PC-3 (cell line): ENCODE results near the gene TMEM171. TPM values are rescaled to one million over a fixed set of nuclear protein-coding genes. Genes with fewer than 3 reads are reported as not detected.

Experiments used
- ATAC-seq: fragments of 200-7000 bp; cut with Tn5 transposase; 2 replicates; pipeline ENCODE4 v1.9.1; 2020; ENCODE audit warnings: mild to moderate bottlenecking, moderate library complexity
- Bru-seq: library from RNA; stranded (reverse); fragments of 400-500 nt; gene quantifications from one replicate; lab custom pipeline; 2021; lab: Mats Ljungman, UMichigan
- BruChase-seq, 2 experiments: library from RNA; stranded (reverse); fragments of 400-500 nt; gene quantifications; one replicate each; lab custom pipeline; 2021; lab: Mats Ljungman, UMichigan
- BruUV-seq: library from RNA; stranded (reverse); fragments of 400-500 nt; replicated peaks from 2 replicates; lab custom pipeline; 2021; lab: Mats Ljungman, UMichigan
- CTCF ChIA-PET: fragments of 300-600 bp; sonication (Branson Sonifier 250); formaldehyde crosslinking; loops from one replicate; lab custom pipeline; 2022; ENCODE audit warnings: antibody characterized with exemption; lab: Charles Lee
- POLR2A ChIA-PET: fragments of 300-600 bp; sonication (Branson Sonifier 250); formaldehyde crosslinking; loops from one replicate; lab custom pipeline; 2022; ENCODE audit warnings: antibody characterized with exemption; ENCODE audit not compliant: unreplicated experiment; lab: Charles Lee
- DNase-seq: peaks from one replicate; pipeline ENCODE4 v3.0.0-alpha.2; 2015
- H2AFZ ChIP-seq: fragments of 300-600 bp; sonication (generic); 2 replicates; pipeline ENCODE4 v1.6.0; 2016; ENCODE audit warnings: antibody characterized with exemption, low read length
- H3F3A ChIP-seq: fragments of 300-600 bp; sonication (generic); one replicate; pipeline ENCODE4 v1.6.0; 2017; ENCODE audit warnings: antibody characterized with exemption, low read length, control low read depth, mild to moderate bottlenecking; ENCODE audit not compliant: unreplicated experiment
- H3K27ac ChIP-seq: fragments of 300-600 bp; sonication (generic); 2 replicates; pipeline ENCODE4 v1.5.1; 2016; ENCODE audit warnings: mild to moderate bottlenecking, low read length
- H3K27me3 ChIP-seq: fragments of 300-600 bp; sonication (generic); 2 replicates; pipeline ENCODE4 v1.6.1; 2016; ENCODE audit warnings: low read length, mixed read lengths
- H3K36me3 ChIP-seq: fragments of 300-600 bp; sonication (generic); 2 replicates; pipeline ENCODE4 v1.6.1; 2016; ENCODE audit warnings: low read depth, mixed run types, low read length, mixed read lengths
- H3K4me1 ChIP-seq: fragments of 300-600 bp; sonication (generic); 2 replicates; pipeline ENCODE4 v1.5.1; 2016; ENCODE audit warnings: low read length; ENCODE audit not compliant: insufficient read depth
- H3K4me2 ChIP-seq: fragments of 300-600 bp; sonication (generic); 2 replicates; pipeline ENCODE4 v1.6.0; 2016; ENCODE audit warnings: low read length
- H3K4me3 ChIP-seq: fragments of 300-600 bp; sonication (generic); 2 replicates; pipeline ENCODE4 v1.5.1; 2016; ENCODE audit warnings: mild to moderate bottlenecking, low read length, mixed read lengths
- H3K79me2 ChIP-seq: fragments of 300-600 bp; sonication (generic); 2 replicates; pipeline ENCODE4 v1.6.1; 2017; ENCODE audit warnings: low read length, mixed read lengths
- H3K9ac ChIP-seq: fragments of 300-600 bp; sonication (generic); 2 replicates; pipeline ENCODE4 v1.6.0; 2016; ENCODE audit warnings: mild to moderate bottlenecking, low read length
- H3K9me2 ChIP-seq: fragments of 300-600 bp; sonication (generic); replicated peaks from 2 replicates; pipeline ENCODE4 v1.6.1; 2016; ENCODE audit warnings: mixed run types, low read length, mixed read lengths
- H3K9me3 ChIP-seq: fragments of 300-600 bp; sonication (generic); 2 replicates; pipeline ENCODE4 v1.6.1; 2016; ENCODE audit warnings: low read length, mixed read lengths
- H4K20me1 ChIP-seq: fragments of 300-600 bp; sonication (generic); 2 replicates; pipeline ENCODE4 v1.6.1; 2016; ENCODE audit warnings: low read length, mixed read lengths
- CTCF ChIP-seq: fragments of 300-600 bp; sonication (generic); conservative IDR thresholded peaks from 2 replicates; pipeline ENCODE4 v1.5.1; 2017; ENCODE audit warnings: antibody characterized with exemption, low read depth, mild to moderate bottlenecking, low read length
- EZH2 ChIP-seq: fragments of 300-600 bp; sonication (generic); IDR thresholded peaks from one replicate; pipeline ENCODE4 v1.6.1; 2017; ENCODE audit warnings: antibody characterized with exemption, mild to moderate bottlenecking, low read length; ENCODE audit not compliant: unreplicated experiment
- EZH2phosphoT487 ChIP-seq: fragments of 300-600 bp; sonication (generic); IDR thresholded peaks from 2 replicates; pipeline ENCODE4 v1.6.1; 2018; ENCODE audit warnings: mild to moderate bottlenecking, antibody characterized with exemption, low read length, borderline replicate concordance
- intact Hi-C: fragments of 100-400 bp; cut with micrococcal nuclease; formaldehyde crosslinking; loops from 2 replicates; pipeline ENCODE4 v1.9.0; 2023
- long read RNA-seq: library from polyadenylated mRNA; unstranded; transcript quantifications from one replicate; pipeline ENCODE4 v2.0.0, GENCODE V29; 2021; ENCODE audit not compliant: unreplicated experiment
- total RNA-seq: library from RNA; depleted of rRNA; stranded (reverse); fragments of >200 nt; gene quantifications from 2 replicates; pipeline ENCODE4 v1.2.3, GENCODE V29; 2014; rRNA removed

Gene TMEM171
- total RNA-seq (1.8 and 2.4 TPM in 2 replicates), Bru-seq, nascent RNA (percentile 35 among the genes with signal in this experiment), BruChase-seq, experiment 1, labeled RNA remaining after a 6-hour chase (percentile 45 among the genes with signal in this experiment), BruChase-seq, experiment 2, labeled RNA remaining after a 2-hour chase (percentile 49 among the genes with signal in this experiment)
- long read RNA-seq, result 0 reads

- no peaks in the 10 kb centered on the region for H3F3A ChIP-seq
- no peaks in the 10 kb centered on the region for H3K9me2 ChIP-seq
- BruUV-seq, result no TSS peak
- peaks cover 31% of the 10 kb centered on the region for H3K4me1 ChIP-seq
- DNase-seq (peak; percentile 42), ATAC-seq (peak; percentile 79)
- peak within 1 kb of the TSS; percentile 99 for H2AFZ ChIP-seq
- intact Hi-C loops, result no loop called here
- peak within 1 kb of the TSS; percentile 100 for H3K4me2 ChIP-seq
- H3K27me3 ChIP-seq, result no peaks in the 10 kb centered on the region
- peak within 1 kb of the TSS; percentile 92 for H3K4me3 ChIP-seq
- CTCF ChIA-PET, result no interaction called here
- no peaks in the 10 kb centered on the region for H3K79me2 ChIP-seq
- H3K9ac ChIP-seq, result peak within 1 kb of the TSS; percentile 61
- H4K20me1 ChIP-seq, result no peaks in the 10 kb centered on the region
- H3K36me3 ChIP-seq, result no peaks in the 10 kb centered on the region
- POLR2A ChIA-PET, result no interaction called here
- H3K9me3 ChIP-seq, result no peaks in the 10 kb centered on the region
- TF ChIP-seq EZH2 (no peak), CTCF (no peak)
- H3K27ac ChIP-seq, result no peak within 1 kb of the TSS
Measured at GRCh38 chr5:73120222-73121118, at the start of gene TMEM171. Gene TMEM171, plus strand, starts transcription at chr5:73120575. Its CDS starts 2,799 bp downstream, at chr5:73123374.

GRCh38 chr5:73081093-73081492 is 39.3 kb upstream of the TMEM171 start:
- Histone ChIP-seq H3K27me3 (no peaks in the 10 kb centered on the region), H3K4me3 (no peak overlapping the region), H3K9me2 (no peaks in the 10 kb centered on the region), H4K20me1 (no peaks in the 10 kb centered on the region), H3K27ac (no peak overlapping the region), H2AFZ (no peak overlapping the region), H3K36me3 (no peaks in the 10 kb centered on the region), H3K9me3 (no peaks in the 10 kb centered on the region), H3K79me2 (no peaks in the 10 kb centered on the region), H3K4me1 (no peaks in the 10 kb centered on the region), H3K4me2 (no peak overlapping the region), H3F3A (no peaks in the 10 kb centered on the region), H3K9ac (no peak overlapping the region)
- ChIA-PET POLR2A (no interaction called here), CTCF (no interaction called here)
- DNase-seq (no peak), ATAC-seq (no peak)
- TF ChIP-seq EZH2phosphoT487 (no peak), CTCF (no peak), EZH2 (no peak)
- BruUV-seq, result no TSS peak
- intact Hi-C loops, result loop anchor here (10.0 kb wide), 1 partner anchor 224 kb away; no protein-coding TSS in a partner anchor
